GM21529 (cell line): ENCODE measurements around the gene FGD5.
A peak's percentile ranks its signal among the peaks of the same experiment; 100 is the strongest.

Experiments
- ATAC-seq: cut with Tn5 transposase; IDR thresholded peaks from one replicate; pipeline ENCODE4 v1.9.1; 2021; ENCODE audit not compliant: unreplicated experiment

The FGD5 gene

GRCh38 chr3:14959359-14959943 is 140.7 kb downstream of the FGD5 start:
- ATAC-seq: peak; percentile 52

- no peak for ATAC-seq
Observed at GRCh38 chr3:14962762-14963161, 144.0 kb downstream of the FGD5 start.

GRCh38 chr3:14967285-14967684 is 148.5 kb downstream of the FGD5 start:
- ATAC-seq: no peak

- no peak for ATAC-seq
Observed at GRCh38 chr3:14969671-14970070, 150.9 kb downstream of the FGD5 start.

- ATAC-seq: no peak
Observed at GRCh38 chr3:14976317-14976716, 157.6 kb downstream of the FGD5 start.

- peak; percentile 47 for ATAC-seq
Observed at GRCh38 chr3:14980689-14981088, 161.9 kb downstream of the FGD5 start.
